Gastrocnemius medialis (tissue), 4 donors: ENCODE measurements around the gene MAML3. TPM values are rescaled to one million over a fixed set of nuclear protein-coding genes. Genes with fewer than 3 reads are reported as not detected.

Experiments used
- ATAC-seq, 2 donors: fragments of 150-250 bp; one replicate each; pipeline ENCODE4 v1.9.1; 2016
- DNase-seq, 2 donors: peaks; one replicate each; pipeline ENCODE4 v3.0.0-alpha.2; 2019
- H3K27ac ChIP-seq, 4 donors: fragments of 200-600 bp; sonication (generic); 1 replicate in 1 of 4; 2 replicates in 3 of 4; pipeline ENCODE4 v1.5.1; 2016 to 2018; ENCODE audit warnings: mild to moderate bottlenecking in 2 of 4, moderate library complexity in 1 of 4
- H3K27me3 ChIP-seq, 3 donors: fragments of 200-600 bp; sonication (generic) in 2 of 3; 1 replicate in 1 of 3; 2 replicates in 2 of 3; pipeline versions ENCODE4 v1.5.1 to v1.6.0; 2016 to 2019; ENCODE audit warnings: mild to moderate bottlenecking in 1 of 3, moderate library complexity in 1 of 3
- H3K36me3 ChIP-seq, 2 donors: fragments of 200-600 bp; sonication (generic) in 1 of 2; one replicate each; pipeline ENCODE4 v1.5.1; 2017 to 2018
- H3K4me1 ChIP-seq, 2 donors: fragments of 200-600 bp; sonication (generic) in 1 of 2; one replicate each; pipeline ENCODE4 v1.5.1; 2016 to 2017; ENCODE audit warnings: mild to moderate bottlenecking in 2 of 2
- H3K4me3 ChIP-seq, 4 donors: fragments of 200-600 bp; sonication (generic) in 3 of 4; 1 replicate in 1 of 4; 2 replicates in 3 of 4; pipeline ENCODE4 v1.5.1; 2016 to 2019; ENCODE audit warnings: mild to moderate bottlenecking in 2 of 4
- H3K9me3 ChIP-seq, 3 donors: fragments of 200-600 bp; sonication (generic) in 2 of 3; 1 replicate in 1 of 3; 2 replicates in 2 of 3; pipeline ENCODE4 v1.5.1; 2016 to 2019
- POLR2A ChIP-seq, 2 donors: fragments of 450-650 bp; IDR thresholded peaks; one replicate each; pipeline ENCODE4 v1.6.1; 2017; ENCODE audit warnings: antibody characterized with exemption in 2 of 2, mild to moderate bottlenecking in 2 of 2, moderate library complexity in 2 of 2
- in situ Hi-C, 4 donors: fragments of 200-750 bp; cut with MboI; loops; one replicate each; pipeline versions ENCODE4 v1.15.0 to v1.8.0; 2017; ENCODE audit warnings: low sequenced_read_pairs in 4 of 4
- intact Hi-C: fragments of 100-400 bp; cut with DNase I; formaldehyde crosslinking; loops from one replicate; pipeline ENCODE4 v1.15.1; 2023; ENCODE audit warnings: low total_unique reads
- total RNA-seq, 4 donors: library from RNA; depleted of rRNA; stranded (reverse); fragments of >200 nt; gene quantifications; one replicate each; pipeline versions ENCODE4 v1.1.0 to v1.2.3, GENCODE V29; 2016
- TF ChIP-seq, protein P1 (sequence below), 5 experiments: fragments of 450-650 bp in 3 of 5; fragments of 200-600 bp in 2 of 5; sonication (generic) in 2 of 5; IDR thresholded peaks in 4 of 5; conservative IDR thresholded peaks in 1 of 5; 1 replicate in 4 of 5; 2 replicates in 1 of 5; pipeline ENCODE4 v1.5.1; 2016 to 2019; ENCODE audit warnings: antibody characterized with exemption in 5 of 5, mild to moderate bottlenecking in 3 of 5, moderate library complexity in 3 of 5

MAML3 gene
- total RNA-seq, 4 donors from 2014 or later: 0.98 to 1.5 (median 1.4) TPM

DNA sequence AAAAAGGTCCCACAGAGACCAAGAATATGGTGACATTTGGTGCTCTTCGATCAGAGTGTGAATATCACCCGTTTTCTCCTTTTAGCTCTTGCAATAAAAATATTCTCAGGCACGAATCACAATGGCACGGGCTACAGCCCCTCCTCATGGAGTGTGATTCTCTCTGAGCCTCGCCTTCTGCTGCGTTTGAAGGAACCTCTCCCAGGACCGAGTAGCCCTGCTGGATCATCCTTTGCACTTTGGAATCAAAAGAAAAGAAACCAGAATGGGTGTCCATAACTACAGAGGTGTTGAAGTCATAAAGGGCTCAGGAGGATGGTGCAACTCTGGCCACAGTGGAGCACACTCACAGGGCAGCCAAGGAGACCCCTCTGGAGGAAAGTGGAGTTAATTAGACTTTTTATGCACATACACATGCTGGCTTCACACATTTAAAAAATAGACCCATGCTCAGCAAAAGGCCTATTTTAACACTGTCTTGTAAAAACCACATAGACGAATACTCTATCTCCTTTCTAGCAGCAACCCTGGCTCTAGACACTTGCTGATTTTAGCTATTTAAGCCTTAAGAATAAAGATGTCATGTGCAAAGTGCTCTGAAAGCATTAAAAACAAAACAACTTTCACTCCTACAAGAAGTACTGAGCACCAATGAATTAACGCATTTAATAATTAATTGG, 19.1 kb downstream of the MAML3 start:
- Histone ChIP-seq H3K36me3 (no peaks in the 10 kb centered on the region), H3K4me1 (peaks cover 0 to 3% of the 10 kb centered on the region in 2 donors), H3K27ac (no peak overlapping the region), H3K27me3 (no peaks in the 10 kb centered on the region), H3K9me3 (no peaks in the 10 kb centered on the region), H3K4me3 (no peak overlapping the region)
- intact Hi-C loops: no loop called here
- in situ Hi-C loops: no loop called here
- DNase-seq (no peak), ATAC-seq (no peak)
- TF ChIP-seq, protein P1, sequence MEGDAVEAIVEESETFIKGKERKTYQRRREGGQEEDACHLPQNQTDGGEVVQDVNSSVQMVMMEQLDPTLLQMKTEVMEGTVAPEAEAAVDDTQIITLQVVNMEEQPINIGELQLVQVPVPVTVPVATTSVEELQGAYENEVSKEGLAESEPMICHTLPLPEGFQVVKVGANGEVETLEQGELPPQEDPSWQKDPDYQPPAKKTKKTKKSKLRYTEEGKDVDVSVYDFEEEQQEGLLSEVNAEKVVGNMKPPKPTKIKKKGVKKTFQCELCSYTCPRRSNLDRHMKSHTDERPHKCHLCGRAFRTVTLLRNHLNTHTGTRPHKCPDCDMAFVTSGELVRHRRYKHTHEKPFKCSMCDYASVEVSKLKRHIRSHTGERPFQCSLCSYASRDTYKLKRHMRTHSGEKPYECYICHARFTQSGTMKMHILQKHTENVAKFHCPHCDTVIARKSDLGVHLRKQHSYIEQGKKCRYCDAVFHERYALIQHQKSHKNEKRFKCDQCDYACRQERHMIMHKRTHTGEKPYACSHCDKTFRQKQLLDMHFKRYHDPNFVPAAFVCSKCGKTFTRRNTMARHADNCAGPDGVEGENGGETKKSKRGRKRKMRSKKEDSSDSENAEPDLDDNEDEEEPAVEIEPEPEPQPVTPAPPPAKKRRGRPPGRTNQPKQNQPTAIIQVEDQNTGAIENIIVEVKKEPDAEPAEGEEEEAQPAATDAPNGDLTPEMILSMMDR (IDR thresholded peaks at IDR 0.05 in 4 of 5, conservative IDR thresholded peaks at IDR 0.05 in 1 of 5): no peak
- TF ChIP-seq POLR2A (IDR thresholded peaks at IDR 0.05): no peak

DNA sequence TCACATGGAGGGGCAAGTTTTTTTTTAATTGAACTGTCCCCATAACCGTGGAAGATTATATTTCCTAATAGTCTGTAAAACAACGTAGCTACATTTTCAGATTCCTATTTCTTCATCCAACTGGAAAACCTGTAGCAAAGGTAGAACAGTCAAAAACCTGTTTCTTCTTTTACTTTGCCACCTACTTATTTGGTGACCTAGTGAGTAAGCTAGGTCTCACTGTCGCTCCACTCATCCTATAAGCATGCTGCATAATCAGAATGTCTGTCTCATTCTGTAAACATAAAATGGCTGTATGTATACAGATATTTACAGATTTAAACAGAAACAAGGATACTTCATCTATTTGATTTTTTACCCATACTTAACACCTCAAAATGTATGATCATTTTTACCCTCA, 20.4 kb downstream of the MAML3 start:
- Histone ChIP-seq H3K27ac (no peak overlapping the region), H3K4me1 (peaks cover 0 to 3% of the 10 kb centered on the region in 2 donors), H3K9me3 (no peaks in the 10 kb centered on the region), H3K36me3 (no peaks in the 10 kb centered on the region), H3K4me3 (no peak overlapping the region), H3K27me3 (no peaks in the 10 kb centered on the region)
- intact Hi-C loops: no loop called here
- ATAC-seq (no peak), DNase-seq (no peak)
- in situ Hi-C loops: no loop called here
- TF ChIP-seq, protein P1 (IDR thresholded peaks at IDR 0.05 in 4 of 5, conservative IDR thresholded peaks at IDR 0.05 in 1 of 5): no peak
- TF ChIP-seq POLR2A (IDR thresholded peaks at IDR 0.05): no peak

DNA sequence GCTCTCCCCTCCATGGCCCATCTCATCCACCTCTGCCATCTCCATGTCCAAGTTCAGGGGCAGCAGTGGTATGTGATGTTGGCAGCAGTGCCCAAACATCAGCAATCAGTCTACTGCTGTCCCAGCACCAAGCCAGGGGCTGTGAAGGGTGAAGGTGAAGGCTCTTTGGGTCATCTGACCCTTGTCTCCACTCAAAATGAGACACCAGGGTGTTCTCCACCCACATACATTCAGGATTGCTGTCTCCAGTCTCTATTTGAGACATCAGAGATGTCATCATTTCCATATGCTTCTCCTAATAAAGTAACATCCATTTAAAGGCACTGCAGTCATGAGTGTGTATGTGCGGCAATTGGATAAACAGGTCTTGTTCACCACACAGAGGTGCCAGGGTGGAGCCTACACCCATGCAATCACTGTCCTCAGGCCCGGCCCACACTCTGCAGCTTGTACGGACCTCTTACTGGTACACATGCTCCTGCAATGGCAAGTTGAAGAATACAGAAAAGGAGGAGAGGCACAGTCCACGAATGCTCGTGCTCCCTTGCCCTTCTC, 22.2 kb downstream of the MAML3 start:
- intact Hi-C loops (no loop called here), in situ Hi-C loops (no loop called here)
- no peak for ATAC-seq
- Histone ChIP-seq H3K9me3 (no peaks in the 10 kb centered on the region), H3K4me1 (peaks cover 0 to 3% of the 10 kb centered on the region in 2 donors), H3K4me3 (no peak overlapping the region), H3K36me3 (no peaks in the 10 kb centered on the region), H3K27me3 (no peaks in the 10 kb centered on the region), H3K27ac (no peak overlapping the region)
- no peak for TF ChIP-seq POLR2A (IDR thresholded peaks at IDR 0.05)
- TF ChIP-seq, protein P1 (IDR thresholded peaks at IDR 0.05 in 4 of 5, conservative IDR thresholded peaks at IDR 0.05 in 1 of 5): no peak
- DNase-seq: no peak

DNA sequence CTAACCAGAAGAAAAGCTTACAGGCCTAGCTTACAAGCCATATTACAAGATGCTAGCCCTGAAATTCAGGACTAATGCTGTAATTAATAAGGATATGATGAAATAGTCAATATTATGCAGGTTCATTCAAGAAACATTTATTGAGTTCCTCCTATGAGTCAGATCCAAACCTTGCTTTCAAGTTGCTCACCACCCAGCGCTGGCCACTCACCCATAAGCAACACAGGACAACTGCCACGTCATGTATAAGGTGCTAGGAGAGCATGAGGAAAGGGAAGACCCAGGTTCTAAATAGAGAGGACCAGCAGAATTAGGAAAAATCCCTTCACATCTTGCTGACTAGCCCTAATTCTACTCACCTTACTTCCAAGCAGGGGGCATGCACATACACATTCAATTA, 23.3 kb downstream of the MAML3 start:
- Histone ChIP-seq H3K27me3 (no peaks in the 10 kb centered on the region), H3K36me3 (no peaks in the 10 kb centered on the region), H3K4me1 (peaks cover 0 to 3% of the 10 kb centered on the region in 2 donors), H3K4me3 (no peak overlapping the region), H3K27ac (no peak overlapping the region), H3K9me3 (no peaks in the 10 kb centered on the region)
- TF ChIP-seq, protein P1 (IDR thresholded peaks at IDR 0.05 in 4 of 5, conservative IDR thresholded peaks at IDR 0.05 in 1 of 5): no peak
- TF ChIP-seq POLR2A (IDR thresholded peaks at IDR 0.05): no peak
- intact Hi-C loops (no loop called here), in situ Hi-C loops (no loop called here)
- DNase-seq (no peak), ATAC-seq (no peak)
